Measurements from ENCODE around the gene TMEM101.

TMEM101 gene

GRCh38 chr17:44006272-44006597 is 8.5 kb downstream of the TMEM101 start:
- DNase-seq (ENCODE audit: low read depth, low spot score), result no peak
- peak overlapping the region; percentile 67 for H3K4me3 ChIP-seq (ENCODE audit: low read depth, low read length)
- TF ChIP-seq CTCF (IDR thresholded peaks at IDR 0.05; ENCODE audit: low read depth, low read length), result no peak
- in situ Hi-C loops (cut with HindIII; ENCODE audit: low sequenced_read_pairs), result no loop called here

- in situ Hi-C loops (cut with HindIII; ENCODE audit: low sequenced_read_pairs), result no loop called here
- peak overlapping the region; percentile 67 for H3K4me3 ChIP-seq (ENCODE audit: low read depth, low read length)
- peak; percentile 24 for DNase-seq (ENCODE audit: low read depth, low spot score)
- peak; percentile 31 for TF ChIP-seq CTCF (IDR thresholded peaks at IDR 0.05; ENCODE audit: low read depth, low read length)
These were observed 9.1 kb downstream of the TMEM101 start for GRCh38 chr17:44005527-44006271.

- peak; percentile 14 for DNase-seq (ENCODE audit: low read depth, low spot score)
- in situ Hi-C loops (cut with HindIII; ENCODE audit: low sequenced_read_pairs), result no loop called here
- H3K4me3 ChIP-seq (ENCODE audit: low read depth, low read length), result peak overlapping the region; percentile 67
- TF ChIP-seq CTCF (IDR thresholded peaks at IDR 0.05; ENCODE audit: low read depth, low read length), result no peak
These were observed 9.8 kb downstream of the TMEM101 start for GRCh38 chr17:44004761-44005526.

GRCh38 chr17:44004077-44004760 is 10.5 kb downstream of the TMEM101 start, which contains the start of gene NAGS:
Gene NAGS (plus strand): TSS chr17:44004622. CDS start chr17:44004664, 42 bp downstream.
- peak within 1 kb of the TSS; percentile 67 for H3K4me3 ChIP-seq (ENCODE audit: low read depth, low read length)
- in situ Hi-C loops (cut with HindIII; ENCODE audit: low sequenced_read_pairs), result no loop called here
- TF ChIP-seq CTCF (IDR thresholded peaks at IDR 0.05; ENCODE audit: low read depth, low read length), result no peak
- DNase-seq (ENCODE audit: low read depth, low spot score), result peak; percentile 45

GRCh38 chr17:44002141-44002848 is 12.5 kb downstream of the TMEM101 start:
- in situ Hi-C loops (cut with HindIII; ENCODE audit: low sequenced_read_pairs), result no loop called here
- DNase-seq (ENCODE audit: low read depth, low spot score), result peak; percentile 79
- no peak for TF ChIP-seq CTCF (IDR thresholded peaks at IDR 0.05; ENCODE audit: low read depth, low read length)
- H3K4me3 ChIP-seq (ENCODE audit: low read depth, low read length), result no peak overlapping the region

GRCh38 chr17:44001461-44001920 is 13.3 kb downstream of the TMEM101 start:
- H3K4me3 ChIP-seq (ENCODE audit: low read depth, low read length), result no peak overlapping the region
- TF ChIP-seq CTCF (IDR thresholded peaks at IDR 0.05; ENCODE audit: low read depth, low read length), result no peak
- DNase-seq (ENCODE audit: low read depth, low spot score), result no peak
- in situ Hi-C loops (cut with HindIII; ENCODE audit: low sequenced_read_pairs), result no loop called here
